ENCODE data around the gene MAFB. TPM values are rescaled to one million over a fixed set of nuclear protein-coding genes. Genes with fewer than 3 reads are reported as not detected.
"Not testable (repeated sequence)": the region's sequence is repeated elsewhere in the genome, so short reads cannot be mapped to it uniquely, and the experiment has no call there.

Gene MAFB
- 30.6 TPM for polyA plus RNA-seq (2013, experiment 1 of 2)
- 21.5 TPM for polyA plus RNA-seq (2013, experiment 2 of 2)

DNA sequence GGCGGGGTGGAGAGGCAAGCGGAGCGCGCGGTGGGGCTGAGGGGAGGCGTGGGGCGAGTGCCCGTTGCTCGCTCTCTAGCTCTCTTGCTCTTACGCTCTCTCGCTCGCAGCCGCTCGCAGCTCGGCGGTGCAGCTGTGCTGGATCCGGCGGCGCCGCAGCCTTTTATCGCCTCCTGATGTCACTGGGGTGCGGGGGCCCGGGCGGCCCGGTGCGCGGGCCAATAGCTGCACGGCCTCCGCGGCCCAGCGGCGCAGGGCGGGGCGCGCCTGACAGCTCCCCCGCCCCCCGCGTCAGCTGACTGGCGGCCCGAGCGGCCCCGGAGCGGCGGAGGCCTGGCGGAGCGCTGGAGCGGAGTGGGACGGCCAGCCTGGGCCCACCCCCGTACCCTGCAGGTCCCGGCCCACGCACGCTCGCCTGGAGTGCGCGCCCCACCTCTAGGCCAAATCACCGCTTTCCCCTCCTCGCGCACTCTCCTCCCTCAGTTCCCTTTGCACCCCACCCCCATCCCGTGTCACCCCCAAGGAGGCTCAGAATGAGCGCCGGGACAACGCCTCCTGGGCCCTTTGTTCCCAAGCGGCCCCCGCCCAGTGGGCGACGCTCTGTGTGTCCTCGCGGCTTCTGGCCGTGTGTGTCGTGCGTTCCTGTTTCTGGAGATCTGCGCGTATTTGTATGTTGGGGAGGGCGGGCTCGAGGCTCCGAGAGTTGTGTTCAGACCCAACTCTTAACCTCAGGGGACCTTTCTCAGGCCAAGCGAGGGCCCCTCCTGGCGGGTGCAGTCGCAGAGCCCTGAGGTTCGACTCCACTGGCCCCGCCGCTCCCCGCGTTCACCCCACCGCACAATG, at the start of gene MAFB:
TSS of gene MAFB (minus strand) at position 137 of the 843 bp plus-strand sequence. CDS start 386 bp downstream, outside the sequence.
- peaks cover 3% of the 10 kb centered on the region for H3K4me1 ChIP-seq (ENCODE audit: control insufficient read depth, insufficient read depth, low read length, poor library complexity, severe bottlenecking)
- WGBS, 2 experiments (ENCODE audit: insufficient coverage in 2 of 2): 0 to 1% methylated on average over 53 to 63 of the region's 85 CpGs
- H3K4me3 ChIP-seq (ENCODE audit: extremely low read depth, insufficient read depth, low read length, poor library complexity, severe bottlenecking): peak within 1 kb of the TSS; percentile 45
- no peaks in the 10 kb centered on the region for H3K9me3 ChIP-seq (ENCODE audit: control insufficient read depth, low read length)
- no peaks in the 10 kb centered on the region for H3K36me3 ChIP-seq (ENCODE audit: control insufficient read depth, insufficient read depth, low read length)
- peak within 1 kb of the TSS; percentile 91 for H3K27ac ChIP-seq (ENCODE audit: low read depth, low read length, severe bottlenecking)

DNA sequence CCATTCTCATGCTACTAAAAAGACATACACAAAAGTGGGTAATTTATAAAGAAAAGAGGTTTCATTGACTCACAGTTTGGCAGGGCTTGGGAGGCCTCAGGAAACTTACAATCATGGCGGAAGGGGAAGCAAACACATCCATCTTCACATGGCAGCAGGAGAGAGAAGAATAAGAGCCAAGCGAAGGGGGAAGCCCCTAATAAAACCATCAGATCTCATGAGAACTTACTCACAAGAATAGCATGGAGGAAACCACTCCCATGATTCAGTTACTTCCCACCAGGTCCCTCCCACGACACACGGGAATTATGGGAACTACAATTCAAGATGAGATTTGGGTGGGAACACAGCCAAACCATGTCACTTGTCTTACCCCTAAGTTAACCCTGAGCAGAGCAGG, 47.4 kb upstream of the MAFB start:
- not testable (repeated sequence) for H3K9me3 ChIP-seq (ENCODE audit: control insufficient read depth, low read length); H3K4me1 ChIP-seq (ENCODE audit: control insufficient read depth, insufficient read depth, low read length, poor library complexity, severe bottlenecking); H3K36me3 ChIP-seq (ENCODE audit: control insufficient read depth, insufficient read depth, low read length); H3K27ac ChIP-seq (ENCODE audit: low read depth, low read length, severe bottlenecking); H3K4me3 ChIP-seq (ENCODE audit: extremely low read depth, insufficient read depth, low read length, poor library complexity, severe bottlenecking)
- WGBS, 2 experiments (ENCODE audit: insufficient coverage in 2 of 2): 76 to 100% methylated on average over 2 of the region's 4 CpGs

DNA sequence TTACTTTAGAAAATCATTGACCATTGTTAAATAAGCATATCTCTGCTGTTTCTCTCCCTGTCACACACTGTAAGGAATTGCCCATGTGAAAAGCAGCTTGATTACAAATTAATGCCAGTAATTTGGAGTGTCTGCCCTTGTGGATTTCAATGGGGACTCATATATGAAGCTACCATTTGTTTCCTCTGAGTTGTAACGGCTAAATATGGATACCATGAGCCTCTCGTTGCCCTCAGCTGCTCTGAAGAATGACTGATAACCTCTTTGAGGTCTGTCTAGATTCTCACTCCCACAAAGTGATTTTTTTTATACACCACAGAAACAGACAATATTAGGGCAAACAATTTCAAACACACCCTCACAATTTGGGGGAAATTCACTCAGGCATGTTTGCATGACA, 40.0 kb upstream of the MAFB start:
- Histone ChIP-seq H3K4me3 (ENCODE audit: extremely low read depth, insufficient read depth, low read length, poor library complexity, severe bottlenecking) (no peak overlapping the region), H3K4me1 (ENCODE audit: control insufficient read depth, insufficient read depth, low read length, poor library complexity, severe bottlenecking) (no peaks in the 10 kb centered on the region), H3K36me3 (ENCODE audit: control insufficient read depth, insufficient read depth, low read length) (no peaks in the 10 kb centered on the region), H3K27ac (ENCODE audit: low read depth, low read length, severe bottlenecking) (no peak overlapping the region), H3K9me3 (ENCODE audit: control insufficient read depth, low read length) (no peaks in the 10 kb centered on the region)
- WGBS, 2 experiments (ENCODE audit: insufficient coverage in 2 of 2): 74 to 87% methylated on average over 2 of the region's 2 CpGs

DNA sequence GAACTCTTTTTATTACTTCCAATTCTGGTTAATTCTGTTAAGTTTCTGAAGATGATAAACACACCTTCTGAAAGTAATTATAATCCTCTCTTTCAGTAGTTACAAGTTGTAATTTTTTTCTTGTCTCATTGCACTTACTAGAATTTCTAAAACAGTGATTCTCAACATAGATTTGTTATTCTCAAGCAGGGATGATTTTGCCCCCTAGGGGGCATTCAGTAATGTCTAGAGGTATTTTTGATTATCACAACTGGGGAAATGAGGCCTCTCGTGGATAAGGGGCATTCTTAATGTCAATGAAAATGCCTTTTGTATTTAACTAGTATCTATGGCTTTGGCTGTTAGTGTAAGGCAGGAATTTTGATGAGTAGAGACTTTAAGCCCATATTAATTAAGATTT, 39.4 kb upstream of the MAFB start:
- H3K4me1 ChIP-seq (ENCODE audit: control insufficient read depth, insufficient read depth, low read length, poor library complexity, severe bottlenecking): no peaks in the 10 kb centered on the region
- no peaks in the 10 kb centered on the region for H3K9me3 ChIP-seq (ENCODE audit: control insufficient read depth, low read length)
- no CpG with 5 or more reads among the region's 1 CpG for WGBS, 2 experiments (ENCODE audit: insufficient coverage in 2 of 2)
- H3K27ac ChIP-seq (ENCODE audit: low read depth, low read length, severe bottlenecking): no peak overlapping the region
- H3K36me3 ChIP-seq (ENCODE audit: control insufficient read depth, insufficient read depth, low read length): no peaks in the 10 kb centered on the region
- H3K4me3 ChIP-seq (ENCODE audit: extremely low read depth, insufficient read depth, low read length, poor library complexity, severe bottlenecking): no peak overlapping the region

DNA sequence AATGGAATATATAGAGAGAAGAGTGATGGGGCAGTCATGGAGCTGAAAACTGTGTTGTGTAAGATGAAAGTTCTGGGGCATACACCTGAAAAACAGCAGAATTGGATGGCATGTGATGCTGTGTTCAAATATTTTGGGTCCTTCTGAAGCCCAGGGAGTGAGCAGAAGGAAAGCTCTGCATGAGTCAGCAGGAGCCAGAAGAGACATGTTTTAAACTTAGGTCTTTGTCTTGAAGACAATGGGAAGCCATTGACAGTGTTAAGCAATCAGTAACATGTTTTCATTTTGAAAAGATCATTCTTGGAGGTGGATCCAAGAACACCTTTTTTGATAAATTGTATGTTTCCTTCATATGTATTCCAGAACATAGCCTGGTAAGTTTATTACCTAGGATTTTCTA, 38.9 kb upstream of the MAFB start:
- H3K36me3 ChIP-seq (ENCODE audit: control insufficient read depth, insufficient read depth, low read length): no peaks in the 10 kb centered on the region
- no peaks in the 10 kb centered on the region for H3K4me1 ChIP-seq (ENCODE audit: control insufficient read depth, insufficient read depth, low read length, poor library complexity, severe bottlenecking)
- H3K27ac ChIP-seq (ENCODE audit: low read depth, low read length, severe bottlenecking): no peak overlapping the region
- no peak overlapping the region for H3K4me3 ChIP-seq (ENCODE audit: extremely low read depth, insufficient read depth, low read length, poor library complexity, severe bottlenecking)
- no peaks in the 10 kb centered on the region for H3K9me3 ChIP-seq (ENCODE audit: control insufficient read depth, low read length)

DNA sequence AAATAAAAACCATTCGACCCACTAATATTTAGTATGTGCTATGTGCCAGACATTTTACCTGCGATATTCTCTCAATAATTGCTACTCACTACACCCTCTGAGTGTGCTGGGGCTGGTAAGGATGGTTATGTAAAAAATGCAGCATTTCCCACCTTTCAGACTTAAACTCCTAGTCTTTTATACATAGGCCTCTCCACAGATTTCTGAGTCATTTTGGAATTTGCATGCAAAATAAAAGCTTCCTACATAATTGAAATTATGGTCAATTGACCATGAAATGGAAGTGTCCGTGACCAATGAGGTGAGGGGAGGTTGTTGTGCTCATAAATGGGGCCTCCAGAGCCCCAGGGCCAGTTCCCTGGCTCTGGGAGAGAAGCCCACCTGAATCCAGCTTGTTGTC, 37.7 kb upstream of the MAFB start:
- no peaks in the 10 kb centered on the region for H3K4me1 ChIP-seq (ENCODE audit: control insufficient read depth, insufficient read depth, low read length, poor library complexity, severe bottlenecking)
- WGBS, 2 experiments (ENCODE audit: insufficient coverage in 2 of 2): 75 to 83% methylated on average over 1 of the region's 3 CpGs
- no peaks in the 10 kb centered on the region for H3K9me3 ChIP-seq (ENCODE audit: control insufficient read depth, low read length)
- H3K27ac ChIP-seq (ENCODE audit: low read depth, low read length, severe bottlenecking): no peak overlapping the region
- H3K4me3 ChIP-seq (ENCODE audit: extremely low read depth, insufficient read depth, low read length, poor library complexity, severe bottlenecking): no peak overlapping the region
- no peaks in the 10 kb centered on the region for H3K36me3 ChIP-seq (ENCODE audit: control insufficient read depth, insufficient read depth, low read length)

DNA sequence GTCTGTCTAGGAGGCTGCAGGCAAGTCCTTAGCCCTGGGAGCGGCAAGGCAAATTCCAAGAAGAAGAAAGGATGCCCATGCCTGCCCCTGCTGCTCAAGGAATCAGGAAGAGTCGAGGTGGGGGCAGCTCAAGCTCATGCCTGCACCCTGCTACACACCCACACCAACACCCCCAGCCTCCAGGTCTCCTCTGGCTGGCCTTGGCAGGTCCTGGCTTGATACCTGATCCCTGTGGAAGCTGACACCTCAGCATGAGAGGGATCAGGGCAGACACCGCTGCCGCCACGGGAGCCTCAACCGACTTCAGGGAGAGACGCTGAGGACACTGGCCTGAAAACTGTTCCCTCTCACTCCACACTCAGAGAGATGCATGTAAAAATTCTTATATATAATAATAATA, 35.5 kb upstream of the MAFB start:
- 86 to 100% methylated on average over 2 to 4 of the region's 7 CpGs for WGBS, 2 experiments (ENCODE audit: insufficient coverage in 2 of 2)
- H3K4me1 ChIP-seq (ENCODE audit: control insufficient read depth, insufficient read depth, low read length, poor library complexity, severe bottlenecking): no peaks in the 10 kb centered on the region
- H3K36me3 ChIP-seq (ENCODE audit: control insufficient read depth, insufficient read depth, low read length): no peaks in the 10 kb centered on the region
- H3K27ac ChIP-seq (ENCODE audit: low read depth, low read length, severe bottlenecking): no peak overlapping the region
- no peaks in the 10 kb centered on the region for H3K9me3 ChIP-seq (ENCODE audit: control insufficient read depth, low read length)
- H3K4me3 ChIP-seq (ENCODE audit: extremely low read depth, insufficient read depth, low read length, poor library complexity, severe bottlenecking): no peak overlapping the region

DNA sequence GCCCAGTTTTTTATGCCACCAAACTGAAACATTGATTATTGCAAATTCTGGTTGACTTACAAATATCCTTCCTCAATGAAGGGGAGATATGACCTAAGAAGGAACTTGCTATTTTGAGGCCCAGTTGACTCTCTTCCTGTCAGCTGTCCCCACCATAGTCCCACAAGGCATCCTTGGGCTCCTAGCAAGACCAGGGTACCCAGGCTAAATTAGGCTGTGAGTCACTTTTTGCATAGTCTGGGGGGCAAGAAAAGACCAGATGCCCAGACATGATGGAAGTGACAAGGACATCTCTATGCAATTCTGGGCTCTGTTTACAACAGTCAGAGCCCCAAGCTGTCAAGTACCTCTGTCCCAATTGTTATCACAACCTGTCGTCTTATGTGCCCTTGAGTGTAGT, 31.8 kb upstream of the MAFB start:
- Histone ChIP-seq H3K9me3 (ENCODE audit: control insufficient read depth, low read length) (no peaks in the 10 kb centered on the region), H3K4me3 (ENCODE audit: extremely low read depth, insufficient read depth, low read length, poor library complexity, severe bottlenecking) (no peak overlapping the region), H3K36me3 (ENCODE audit: control insufficient read depth, insufficient read depth, low read length) (no peaks in the 10 kb centered on the region), H3K27ac (ENCODE audit: low read depth, low read length, severe bottlenecking) (no peak overlapping the region), H3K4me1 (ENCODE audit: control insufficient read depth, insufficient read depth, low read length, poor library complexity, severe bottlenecking) (no peaks in the 10 kb centered on the region)
- 83% methylated on average over 1 of the region's 1 CpG; no CpG with 5 or more reads in 1 of the 2 experiments for WGBS, 2 experiments (ENCODE audit: insufficient coverage in 2 of 2)

DNA sequence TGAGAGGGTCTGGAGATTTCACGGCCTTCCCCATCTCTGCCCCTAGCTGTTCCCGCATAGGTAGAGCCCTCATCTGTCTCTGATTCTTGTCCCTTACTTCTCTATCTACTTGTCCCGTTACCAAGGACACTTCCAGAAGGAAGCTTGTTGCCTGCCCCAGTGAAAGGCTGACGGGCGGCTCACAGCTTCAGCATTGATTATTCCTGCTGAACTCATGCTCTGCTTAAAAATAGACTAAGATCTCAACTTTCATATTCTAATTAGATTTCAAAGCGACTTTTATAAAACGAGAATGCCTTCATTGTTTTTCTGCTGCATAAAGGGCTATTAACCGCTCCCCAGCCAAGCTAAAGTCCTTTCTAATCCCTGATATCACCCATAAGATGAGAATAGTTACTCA, 31.1 kb upstream of the MAFB start:
- no peaks in the 10 kb centered on the region for H3K36me3 ChIP-seq (ENCODE audit: control insufficient read depth, insufficient read depth, low read length)
- H3K4me1 ChIP-seq (ENCODE audit: control insufficient read depth, insufficient read depth, low read length, poor library complexity, severe bottlenecking): no peaks in the 10 kb centered on the region
- no peak overlapping the region for H3K27ac ChIP-seq (ENCODE audit: low read depth, low read length, severe bottlenecking)
- no peak overlapping the region for H3K4me3 ChIP-seq (ENCODE audit: extremely low read depth, insufficient read depth, low read length, poor library complexity, severe bottlenecking)
- 90 to 95% methylated on average over 6 to 7 of the region's 8 CpGs for WGBS, 2 experiments (ENCODE audit: insufficient coverage in 2 of 2)
- H3K9me3 ChIP-seq (ENCODE audit: control insufficient read depth, low read length): no peaks in the 10 kb centered on the region

DNA sequence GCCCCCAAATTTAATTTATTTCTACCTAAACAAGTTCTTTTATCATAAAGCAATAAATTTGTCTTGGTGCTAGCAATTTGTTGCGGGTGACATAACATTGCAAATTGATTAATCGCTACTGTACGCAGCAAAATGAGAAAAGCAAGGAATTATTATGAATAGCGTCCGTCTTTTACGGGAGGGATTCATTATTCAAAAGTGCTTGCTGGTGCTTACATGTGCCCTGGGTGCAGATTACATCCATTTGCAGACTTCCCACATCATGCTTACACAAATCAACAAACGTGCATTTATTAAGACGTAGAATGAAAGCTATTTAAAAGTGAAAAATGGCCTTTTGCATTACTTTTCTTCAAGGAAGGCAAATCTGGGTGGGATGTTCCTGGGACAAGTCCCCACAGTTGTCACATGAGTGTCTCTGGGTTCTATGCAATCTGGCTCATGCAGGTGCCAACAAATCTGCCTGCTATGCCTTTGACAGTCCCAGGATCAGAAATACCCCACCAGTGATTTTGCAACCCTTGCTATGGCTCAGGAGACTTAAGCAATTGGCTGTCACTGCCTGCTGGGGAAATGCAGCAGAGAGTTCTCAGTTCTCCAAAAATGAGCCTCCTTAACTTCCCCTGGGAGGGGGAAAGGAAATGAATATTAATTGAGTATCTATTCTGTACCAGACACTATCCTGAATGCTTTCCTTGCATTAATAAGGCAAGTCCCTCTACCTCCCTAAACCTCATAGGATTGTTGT, 30.1 kb upstream of the MAFB start:
- 95 to 97% methylated on average over 5 to 8 of the region's 8 CpGs for WGBS, 2 experiments (ENCODE audit: insufficient coverage in 2 of 2)
- H3K9me3 ChIP-seq (ENCODE audit: control insufficient read depth, low read length): no peaks in the 10 kb centered on the region
- H3K4me3 ChIP-seq (ENCODE audit: extremely low read depth, insufficient read depth, low read length, poor library complexity, severe bottlenecking): no peak overlapping the region
- H3K36me3 ChIP-seq (ENCODE audit: control insufficient read depth, insufficient read depth, low read length): no peaks in the 10 kb centered on the region
- no peaks in the 10 kb centered on the region for H3K4me1 ChIP-seq (ENCODE audit: control insufficient read depth, insufficient read depth, low read length, poor library complexity, severe bottlenecking)
- H3K27ac ChIP-seq (ENCODE audit: low read depth, low read length, severe bottlenecking): no peak overlapping the region
